GM18909 (cell line): ENCODE data around the gene TMEM121B.

Experiments used
- ATAC-seq: cut with Tn5 transposase; IDR thresholded peaks from one replicate; pipeline ENCODE4 v1.9.1; 2021; ENCODE audit warnings: mild to moderate bottlenecking; ENCODE audit not compliant: unreplicated experiment, poor library complexity

The TMEM121B gene

GRCh38 chr22:17113600-17113999, 7.6 kb downstream of the TMEM121B start:
- ATAC-seq: no peak

GRCh38 chr22:17112491-17113042, 8.6 kb downstream of the TMEM121B start:
- no peak for ATAC-seq

GRCh38 chr22:17110791-17111550, 10.2 kb downstream of the TMEM121B start:
- ATAC-seq: no peak

- no peak for ATAC-seq
Measured at GRCh38 chr22:17109976-17110375, 11.2 kb downstream of the TMEM121B start.

GRCh38 chr22:17109113-17109865, 11.9 kb downstream of the TMEM121B start:
- no peak for ATAC-seq

- ATAC-seq: no peak
Measured at GRCh38 chr22:17108256-17109112, 12.7 kb downstream of the TMEM121B start.

GRCh38 chr22:17107547-17107810, 13.7 kb downstream of the TMEM121B start:
- ATAC-seq: no peak

GRCh38 chr22:17106785-17107546, 14.2 kb downstream of the TMEM121B start:
- ATAC-seq: no peak

GRCh38 chr22:17106161-17106784, 14.9 kb downstream of the TMEM121B start:
- ATAC-seq: no peak

GRCh38 chr22:17105143-17106129, 15.7 kb downstream of the TMEM121B start:
- ATAC-seq: no peak

- ATAC-seq: no peak
Measured at GRCh38 chr22:17104336-17104935, 16.7 kb downstream of the TMEM121B start.

- no peak for ATAC-seq
Measured at GRCh38 chr22:17103351-17103750, 17.8 kb downstream of the TMEM121B start.

- ATAC-seq: no peak
Measured at GRCh38 chr22:17102297-17102667, 18.9 kb downstream of the TMEM121B start.

- no peak for ATAC-seq
Measured at GRCh38 chr22:17101475-17102296, 19.5 kb downstream of the TMEM121B start.

GRCh38 chr22:17100621-17101020, 20.5 kb downstream of the TMEM121B start:
- no peak for ATAC-seq

- ATAC-seq: peak; percentile 50
Measured at GRCh38 chr22:17098379-17098819, 22.8 kb downstream of the TMEM121B start.

GRCh38 chr22:17097701-17098100, 23.5 kb downstream of the TMEM121B start:
- no peak for ATAC-seq
